Stimulated activated CD8-positive, alpha-beta memory T cell treated with anti-CD3 and anti-CD28 coated beads, Interleukin-15, amount 100 ng/mL, for 24 hours (primary cell): ENCODE measurements around the gene S100A7A.
"Not testable (repeated sequence)": the region's sequence is repeated elsewhere in the genome, so short reads cannot be mapped to it uniquely, and the experiment has no call there.

Source experiments
- DNase-seq: peaks from one replicate; pipeline ENCODE4 v3.0.0-alpha.2; 2020; ENCODE audit warnings: low read depth

The S100A7A gene

DNA sequence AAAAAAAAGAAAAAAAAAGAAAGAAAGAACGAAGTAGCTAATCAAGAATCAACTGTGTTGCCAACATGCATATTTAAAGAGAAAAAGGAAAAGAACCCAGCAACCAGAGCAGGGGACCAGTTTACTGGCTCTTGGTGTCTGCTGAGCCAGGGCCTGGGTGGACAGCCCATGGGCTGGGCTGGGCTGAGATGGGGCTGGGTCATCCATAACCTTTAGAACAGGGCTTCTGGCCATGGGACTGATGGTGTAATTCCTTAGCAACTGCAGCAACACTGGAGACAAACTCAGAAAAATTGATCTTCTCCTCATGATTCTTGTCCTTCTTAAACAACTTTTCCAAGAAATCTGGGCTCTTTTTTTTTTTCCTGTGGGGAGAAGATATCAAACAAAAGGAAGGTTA lies 10.5 kb downstream of the S100A7A start:
- no peak for DNase-seq

DNA sequence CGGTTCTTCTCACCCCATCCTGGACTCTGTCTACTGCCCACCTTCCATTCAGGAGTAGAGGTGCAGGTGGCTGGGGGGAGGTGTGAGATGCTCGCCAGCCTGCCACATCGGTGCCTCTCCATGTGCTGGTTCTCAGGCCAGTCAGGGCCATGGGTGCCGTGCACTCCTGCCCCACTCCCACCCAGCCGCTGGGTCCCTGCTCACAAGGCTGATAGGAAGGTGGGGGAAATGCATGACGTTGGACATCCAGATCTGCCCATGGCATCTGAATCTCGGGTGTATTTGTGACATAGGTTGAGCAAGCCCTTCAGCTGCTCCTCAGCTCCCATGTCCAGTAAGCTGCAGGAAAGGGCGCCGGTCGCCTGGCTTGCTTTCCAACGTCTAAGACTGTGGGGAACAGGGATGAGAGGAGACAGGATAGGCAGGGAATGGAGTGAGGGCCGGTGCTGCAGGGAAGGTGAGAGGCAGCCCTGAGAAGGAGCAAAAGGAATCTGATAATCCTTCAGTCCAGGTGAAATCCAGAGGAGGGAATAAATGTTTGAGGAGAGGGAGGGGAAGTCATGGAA lies 11.8 kb downstream of the S100A7A start:
- no peak for DNase-seq

DNA sequence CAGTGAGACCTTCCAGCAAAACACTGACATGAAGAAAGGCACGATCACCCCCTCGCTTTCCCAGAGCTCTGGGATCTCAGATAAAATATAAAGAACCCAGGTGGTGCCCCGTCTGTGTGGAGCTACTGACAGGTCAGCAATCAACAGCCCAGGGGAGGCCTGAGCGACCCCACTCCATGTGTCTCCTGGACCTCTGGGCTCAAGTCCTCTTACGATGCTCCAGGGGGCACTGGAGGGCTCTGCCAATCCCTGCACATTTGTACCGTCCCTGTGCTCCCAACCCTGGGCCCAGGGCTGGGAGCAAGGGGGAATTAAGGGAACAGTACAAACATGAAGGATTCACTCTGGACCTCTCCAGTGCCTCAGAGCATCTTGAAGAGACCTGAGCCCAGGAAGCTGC lies 12.5 kb downstream of the S100A7A start:
- DNase-seq, result no peak

DNA sequence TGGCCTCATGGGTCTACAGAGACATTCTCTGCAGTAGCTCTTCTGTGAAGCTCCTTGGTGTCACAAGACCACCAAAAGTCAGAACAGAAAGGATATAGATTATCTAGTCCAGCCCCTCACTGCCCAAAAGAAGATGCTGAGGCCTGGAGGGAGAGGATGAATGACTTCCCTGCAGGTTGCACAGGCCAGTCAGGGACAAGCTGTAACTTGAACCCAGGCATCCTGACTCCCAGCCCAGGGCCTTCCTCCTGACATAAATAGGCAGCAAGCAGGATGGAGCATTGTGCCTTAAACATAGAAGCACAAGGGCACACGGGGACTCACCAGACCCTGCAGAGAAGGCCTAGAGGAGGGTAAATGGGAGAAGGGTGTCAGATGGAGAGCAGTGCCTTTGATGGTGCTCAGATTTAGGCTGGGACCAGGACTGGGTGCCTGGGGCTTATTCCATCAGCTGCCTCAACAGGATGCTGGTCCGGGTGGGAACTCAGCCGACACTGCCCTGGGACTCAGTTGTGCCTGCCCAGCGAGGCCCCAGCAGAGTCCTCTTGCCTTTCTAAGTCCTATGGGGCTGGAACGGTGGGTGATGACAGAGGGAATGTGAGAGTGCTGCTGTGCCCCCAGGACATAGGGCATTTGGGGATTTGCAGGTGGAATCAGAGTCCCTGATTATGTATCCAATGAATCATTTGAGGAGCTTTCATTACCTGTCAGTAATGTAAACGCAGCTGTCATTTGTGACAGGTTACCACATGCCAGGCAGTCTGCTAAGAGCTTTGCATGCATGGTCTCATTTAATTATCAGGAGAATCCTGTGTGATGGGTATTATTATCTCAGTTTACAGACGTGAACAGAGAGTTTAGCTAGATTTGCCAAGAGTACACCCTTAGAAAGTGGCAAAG lies 13.2 kb downstream of the S100A7A start:
- DNase-seq, result no peak

DNA sequence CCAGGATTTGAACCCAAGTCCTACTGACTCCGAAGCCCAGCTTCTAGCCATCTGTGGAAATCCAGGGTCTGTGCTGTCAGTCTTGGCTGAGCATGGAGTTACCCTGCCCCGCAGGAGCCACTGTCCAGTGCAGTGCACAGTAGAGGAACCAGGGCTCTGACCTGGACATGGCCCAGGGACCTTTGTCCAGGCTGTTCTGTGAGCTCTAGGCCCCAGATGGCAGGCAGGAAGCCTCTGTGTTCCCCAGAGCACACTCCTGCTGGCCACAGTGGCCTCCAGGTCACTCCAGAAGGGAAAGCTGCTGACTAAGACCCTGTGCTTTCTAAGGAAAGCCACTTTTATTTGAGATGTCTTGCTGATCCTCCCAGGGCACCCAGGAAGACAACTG lies 13.8 kb downstream of the S100A7A start:
- DNase-seq, result no peak

DNA sequence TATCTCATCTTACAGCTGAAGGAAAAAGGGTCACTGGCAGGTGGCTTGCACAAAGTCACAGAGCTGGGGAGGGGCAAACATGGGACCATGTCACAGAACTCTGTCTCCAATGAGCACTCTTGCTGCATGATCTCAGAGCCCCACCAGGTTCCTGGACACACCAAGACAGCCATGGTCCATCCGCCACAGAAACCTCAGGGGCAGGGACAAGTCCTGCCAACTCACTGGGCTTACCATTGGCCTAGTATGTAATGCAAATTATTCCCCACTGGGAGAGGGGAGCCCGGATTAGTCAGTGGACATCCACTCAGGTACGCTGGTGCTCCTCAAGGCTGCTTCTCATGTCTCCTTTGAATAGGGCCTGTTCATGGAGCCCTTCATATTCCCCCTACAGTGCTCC lies 14.2 kb downstream of the S100A7A start:
- no peak for DNase-seq

DNA sequence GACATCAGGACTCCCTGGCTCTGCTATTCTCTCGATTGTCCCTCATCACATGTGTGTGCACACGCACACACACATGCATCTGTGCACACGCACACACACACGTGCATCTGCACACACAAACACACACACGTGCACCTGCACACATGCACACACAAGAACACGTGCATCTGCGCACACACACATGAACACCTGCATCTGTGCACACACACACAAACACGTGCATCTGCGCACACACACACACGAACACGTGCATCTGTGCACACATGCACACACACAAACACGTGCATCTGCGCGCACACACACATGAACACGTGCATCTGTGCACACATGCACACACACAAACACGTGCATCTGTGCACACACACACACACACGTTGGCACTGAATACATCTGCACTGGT lies 14.7 kb downstream of the S100A7A start:
- no peak for DNase-seq

DNA sequence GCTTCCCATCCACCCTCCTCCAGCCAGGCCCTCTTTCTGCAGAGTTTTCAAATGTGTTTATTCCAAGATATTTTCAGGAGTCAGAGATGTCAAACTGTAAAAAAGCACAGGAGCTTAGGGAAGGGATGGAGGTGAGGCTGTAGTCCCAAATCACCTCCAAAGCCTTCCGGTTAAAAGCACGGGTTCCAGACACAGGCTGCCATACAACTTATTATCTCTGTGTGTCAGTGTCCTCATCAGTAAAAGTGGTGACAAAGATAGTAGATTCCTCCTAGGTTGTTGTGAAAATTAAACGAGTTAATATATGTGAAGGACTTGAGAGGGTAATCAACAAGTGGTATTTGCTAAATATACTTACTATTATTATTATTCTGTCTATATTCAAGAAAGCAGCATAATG lies 15.1 kb downstream of the S100A7A start:
- no peak for DNase-seq

DNA sequence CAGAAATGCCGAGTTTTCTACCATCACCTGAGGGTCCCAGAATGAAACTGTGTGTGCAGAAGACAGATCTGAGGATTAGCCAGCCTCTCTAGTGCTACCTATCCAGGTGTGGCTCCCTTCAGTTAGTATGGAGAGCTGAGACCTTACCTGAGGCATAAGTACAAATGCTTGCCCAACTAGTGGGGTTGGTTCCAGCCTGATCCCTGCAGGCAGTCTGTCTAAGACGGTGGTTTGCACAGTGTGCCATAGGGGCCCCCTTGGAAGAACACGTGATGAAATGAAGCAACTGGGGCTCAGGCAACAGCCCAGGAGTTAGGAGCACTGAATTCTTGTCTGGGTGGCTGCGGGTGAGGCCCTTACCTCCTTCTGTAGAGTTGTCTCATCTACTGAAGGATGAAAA lies 15.6 kb downstream of the S100A7A start:
- no peak for DNase-seq

DNA sequence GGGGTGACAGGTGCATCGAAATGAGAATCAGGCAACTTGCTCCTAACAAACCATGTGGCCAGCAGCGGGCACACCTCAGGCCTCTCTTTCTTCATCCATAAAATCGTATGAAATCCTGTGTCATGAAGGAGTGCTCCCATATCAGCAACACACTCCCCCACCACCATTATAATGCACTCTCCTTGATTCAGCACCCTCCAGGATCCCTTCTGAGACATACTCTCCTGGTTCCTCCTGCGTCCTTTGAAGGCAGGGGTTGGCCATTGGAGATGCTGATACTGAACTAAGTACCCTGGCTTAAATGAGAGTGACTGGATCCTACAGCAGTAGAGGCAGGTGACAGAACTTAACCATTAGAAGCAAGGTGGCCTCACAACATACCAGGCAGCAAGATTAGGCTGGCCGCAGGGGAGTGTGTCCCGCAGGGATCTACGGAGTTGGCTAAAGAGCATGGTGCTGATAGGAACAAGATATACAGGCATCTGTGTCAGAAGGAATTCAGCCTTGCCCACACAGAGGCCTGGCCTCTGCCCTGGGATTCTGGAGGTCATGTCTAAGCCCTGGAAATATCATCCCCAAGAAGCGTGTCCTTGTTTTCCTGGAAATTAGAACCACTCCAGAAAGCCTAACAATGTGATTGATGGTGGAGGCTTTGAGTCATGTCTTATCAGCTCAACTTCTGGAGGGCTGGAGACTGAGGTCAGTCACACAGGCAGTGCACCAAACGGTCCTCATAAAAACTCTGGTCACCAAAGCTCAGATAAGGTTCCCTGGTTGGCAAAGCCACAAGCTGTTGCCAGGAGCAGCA lies 16.8 kb downstream of the S100A7A start:
- DNase-seq, result no peak

DNA sequence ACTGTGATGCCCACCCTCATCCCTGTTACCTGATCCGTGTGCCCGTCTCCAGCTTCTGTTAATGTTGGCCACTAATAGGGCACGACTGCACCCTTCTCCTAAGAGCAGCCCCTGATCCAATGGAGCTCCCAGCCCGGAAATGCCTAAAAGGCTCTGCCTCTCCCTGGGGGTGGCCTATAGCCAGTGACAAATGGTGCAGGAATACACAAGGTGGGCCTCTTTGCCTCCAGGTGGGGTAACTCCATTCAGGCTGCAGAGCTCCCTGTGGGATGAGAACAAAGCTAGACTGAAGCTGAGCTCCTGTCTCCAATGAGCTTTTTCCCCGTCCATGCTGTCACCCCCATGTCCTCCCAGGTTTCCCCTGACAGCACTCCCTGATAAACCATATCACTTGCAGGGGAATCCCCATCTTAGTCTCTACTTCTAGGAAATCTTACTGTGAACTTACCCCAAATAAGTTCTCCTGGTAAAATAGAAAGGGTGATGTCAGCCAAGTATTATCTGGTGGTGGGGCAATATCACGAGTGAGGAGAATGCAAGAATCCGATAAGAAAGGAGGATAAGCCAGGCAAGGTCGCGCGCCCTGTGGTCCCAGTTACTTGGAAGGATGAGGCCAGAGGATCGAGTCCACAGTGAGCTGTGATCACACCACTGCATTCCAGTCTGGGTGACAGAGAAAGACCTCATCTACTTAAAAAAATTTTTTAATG lies 18.6 kb downstream of the S100A7A start:
- no peak for DNase-seq

DNA sequence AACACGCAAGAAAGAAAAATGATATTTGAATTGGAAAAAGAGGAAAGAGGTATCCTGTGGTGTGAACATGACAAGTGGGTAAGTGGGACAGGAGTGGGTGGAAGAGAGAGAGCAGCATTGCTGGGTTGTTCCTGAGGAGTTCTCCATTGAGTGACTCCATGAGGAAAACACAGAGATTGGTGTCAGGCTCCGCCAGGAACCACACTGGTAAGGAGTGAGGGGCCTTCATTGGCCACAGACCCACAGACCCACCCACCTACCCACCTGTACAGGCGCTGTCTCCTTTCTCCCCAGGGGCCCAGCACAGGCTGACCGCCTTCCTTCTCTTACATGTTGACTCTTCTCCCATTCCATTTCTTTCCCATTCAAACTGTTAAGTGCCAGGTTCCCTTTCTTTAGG lies 20.9 kb downstream of the S100A7A start:
- DNase-seq, result no peak

DNA sequence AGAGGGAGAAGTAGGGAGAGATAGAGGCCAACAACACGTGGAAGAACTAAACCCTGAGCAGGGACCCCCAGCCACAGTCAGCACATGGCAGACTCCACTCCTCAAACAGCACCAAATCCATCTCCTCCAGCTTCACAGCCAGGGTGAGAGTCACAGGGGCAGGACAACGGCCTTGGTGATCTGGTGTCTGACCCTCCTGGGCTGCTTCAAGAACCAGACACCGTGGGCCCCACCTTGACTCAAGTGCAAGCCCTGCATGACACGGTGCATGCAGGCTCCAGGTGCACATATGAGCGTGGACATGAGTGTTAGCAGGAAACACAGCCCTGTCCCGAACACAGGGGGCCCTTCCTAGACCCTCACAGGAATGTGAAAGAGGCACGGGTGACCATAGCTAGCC lies 22.3 kb downstream of the S100A7A start:
- no peak for DNase-seq

DNA sequence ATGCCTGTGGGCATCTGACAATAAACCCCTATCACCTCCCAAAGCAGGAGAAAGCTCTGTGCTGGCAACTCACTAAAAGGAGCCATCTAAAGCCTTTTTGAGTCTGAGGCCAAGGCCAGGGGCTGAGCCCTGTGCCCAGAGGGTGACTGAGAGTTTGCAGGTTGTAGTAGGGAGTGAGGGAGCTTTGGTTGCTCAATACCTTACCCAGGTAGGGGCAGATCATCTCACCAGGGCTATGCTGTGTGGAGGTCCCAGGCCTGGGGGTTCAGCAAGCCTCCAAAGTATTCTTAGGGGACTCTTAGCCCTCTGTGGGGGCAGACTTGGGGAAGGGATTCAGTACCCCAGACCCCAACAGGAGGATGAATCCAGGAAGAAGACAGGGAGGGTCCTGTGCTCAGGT lies 23.0 kb downstream of the S100A7A start:
- no peak for DNase-seq

DNA sequence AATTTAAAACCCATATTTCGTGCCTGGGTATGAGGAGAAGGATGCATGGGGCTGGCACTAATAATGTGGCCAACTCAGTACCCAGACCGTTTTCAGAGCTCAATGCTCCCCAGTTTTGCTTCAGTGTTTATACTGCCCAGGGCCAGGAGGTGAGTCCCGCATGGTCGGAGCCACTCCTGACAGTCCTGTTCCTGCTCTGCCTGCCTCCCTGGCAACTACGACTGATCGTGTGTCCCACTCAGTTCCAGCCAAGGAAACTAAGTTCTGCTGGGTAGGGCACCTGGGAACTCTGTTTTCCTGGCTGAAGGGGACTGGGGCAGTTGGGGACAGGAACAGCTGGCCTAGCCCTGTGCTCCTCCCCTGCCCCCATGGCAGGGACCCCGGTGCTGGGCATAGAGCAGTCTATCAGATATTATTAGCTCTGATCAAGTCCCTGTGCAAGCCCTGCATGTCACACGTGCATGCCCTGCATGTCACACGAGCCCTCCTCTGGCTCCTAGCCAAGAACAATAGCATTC lies 25.0 kb downstream of the S100A7A start:
- DNase-seq, result no peak

DNA sequence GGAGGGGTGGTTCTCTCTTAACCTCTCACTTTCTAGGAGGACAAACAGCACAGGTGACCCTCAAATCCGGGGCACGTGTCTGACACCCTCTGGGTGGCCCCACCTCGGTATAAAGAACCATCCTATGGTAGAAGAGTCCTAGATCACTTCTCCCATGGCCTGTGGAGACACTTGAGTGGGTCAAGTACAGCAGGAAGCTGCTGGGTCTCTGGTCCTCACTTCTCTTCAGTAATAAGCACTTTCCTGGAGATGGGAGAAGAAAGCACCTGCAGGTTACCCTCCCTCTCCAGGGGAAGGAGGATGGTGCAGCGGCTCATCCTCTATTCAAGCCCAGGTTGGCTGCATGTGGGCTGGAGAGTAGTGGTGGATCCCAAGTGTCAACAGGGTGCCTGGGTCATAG lies 27.2 kb downstream of the S100A7A start:
- no peak for DNase-seq

DNA sequence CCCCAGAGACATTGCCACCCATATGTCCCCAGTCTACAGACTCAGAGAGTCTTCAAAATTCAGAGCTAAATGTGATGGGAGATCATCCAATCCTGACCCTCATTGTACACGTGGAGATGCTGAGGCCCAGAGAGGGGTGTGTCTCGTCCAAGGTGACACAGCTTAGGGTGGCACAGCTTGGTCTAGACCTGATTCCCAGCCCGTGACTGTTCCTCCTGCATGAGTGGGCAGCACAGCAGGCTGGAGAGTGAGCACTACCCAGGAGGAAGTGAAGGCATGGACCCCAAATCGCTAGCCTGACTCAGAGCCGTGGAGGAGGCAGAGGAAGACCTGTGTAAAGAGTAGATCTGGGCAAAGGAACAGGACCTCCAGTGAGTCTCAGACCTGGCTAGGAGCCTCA lies 27.8 kb downstream of the S100A7A start:
- DNase-seq, result no peak

DNA sequence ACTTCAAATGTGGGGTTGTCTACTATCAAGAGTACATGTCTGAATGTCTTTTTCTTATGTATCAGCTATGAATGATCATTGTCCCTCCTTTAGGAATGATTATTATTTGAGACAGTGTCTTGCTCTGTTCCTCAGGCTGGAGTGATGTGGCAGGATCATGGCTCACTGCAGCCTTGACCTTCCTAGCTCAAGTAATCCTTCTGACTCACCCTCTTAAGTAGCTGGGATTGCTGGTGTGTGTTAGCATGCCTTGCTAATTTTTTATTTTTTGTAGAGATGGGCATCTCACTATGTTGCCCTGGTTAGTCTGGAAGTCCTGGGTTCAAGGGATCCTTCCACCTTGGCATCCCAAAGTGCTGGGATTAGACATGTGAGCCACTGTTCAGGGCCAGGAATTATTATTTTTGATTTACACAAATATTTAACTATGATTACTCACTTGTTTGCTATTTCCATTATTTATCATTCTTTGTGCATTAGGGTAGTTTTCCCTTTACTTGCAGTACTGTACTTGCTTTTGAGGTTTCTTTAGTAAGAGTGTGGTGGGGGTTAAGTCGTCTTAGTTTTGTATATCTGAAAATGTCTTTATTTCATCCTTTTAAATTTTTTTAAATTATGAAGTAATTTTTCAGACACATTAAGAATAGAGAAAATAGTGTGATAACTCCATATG lies 31.3 kb downstream of the S100A7A start:
- no peak for DNase-seq

DNA sequence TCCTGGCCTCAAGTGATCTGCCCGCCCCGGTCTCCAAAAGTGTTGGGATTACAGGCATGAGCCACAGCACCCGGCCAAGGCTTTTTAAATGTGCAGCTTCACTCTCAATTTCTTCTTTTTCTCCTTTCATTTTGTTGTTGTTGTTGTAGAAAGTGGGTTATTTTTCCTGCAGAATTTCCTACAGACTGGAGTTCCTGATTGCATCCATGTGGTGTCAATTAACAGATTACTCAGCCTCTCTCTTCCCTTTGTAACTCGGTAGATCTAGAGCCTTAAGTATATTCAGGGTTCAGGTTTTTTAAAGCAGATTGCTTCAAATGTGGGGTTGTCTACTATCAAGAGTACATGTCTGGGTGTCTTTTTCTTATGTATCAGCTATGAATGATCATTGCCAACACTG lies 32.5 kb downstream of the S100A7A start:
- DNase-seq, result not testable (repeated sequence)

DNA sequence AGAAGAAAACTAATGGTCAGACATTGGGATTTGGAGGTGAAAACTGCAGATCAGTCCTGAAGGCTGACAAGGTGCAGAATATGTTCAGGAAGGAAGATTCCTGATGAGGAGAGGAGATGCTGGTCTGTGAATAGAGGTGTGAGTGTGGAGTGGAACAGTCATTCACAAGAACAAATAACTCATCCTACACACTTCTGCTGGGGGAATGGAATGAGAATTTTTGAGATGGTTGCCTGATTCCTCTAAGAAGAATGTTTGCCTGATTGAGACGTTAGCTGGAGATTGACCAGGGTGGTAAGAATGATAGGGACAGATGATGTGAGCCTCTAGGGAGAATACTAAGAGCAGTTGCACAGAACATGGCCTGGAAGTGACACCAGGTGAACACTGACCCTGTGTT lies 40.1 kb downstream of the S100A7A start:
- no peak for DNase-seq

DNA sequence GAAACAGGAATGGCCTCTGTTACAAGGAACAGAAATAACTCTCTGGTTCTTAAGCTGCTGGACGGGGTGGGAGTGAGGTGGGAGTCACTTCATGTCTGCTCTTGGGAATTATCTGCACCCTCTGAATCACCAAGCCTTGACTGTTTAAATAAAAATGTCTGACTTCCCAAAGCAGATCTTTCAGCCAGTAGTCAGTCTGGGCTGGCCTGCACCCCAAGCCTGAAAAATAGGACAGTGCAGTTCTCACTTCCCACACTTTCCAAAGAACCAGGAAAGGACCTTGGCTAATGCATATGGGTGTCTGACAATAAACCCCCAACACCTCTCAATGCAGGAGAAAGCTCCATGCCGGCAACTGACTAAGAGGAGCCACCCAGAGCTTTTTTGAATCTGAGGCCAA lies 43.3 kb downstream of the S100A7A start:
- no peak for DNase-seq

DNA sequence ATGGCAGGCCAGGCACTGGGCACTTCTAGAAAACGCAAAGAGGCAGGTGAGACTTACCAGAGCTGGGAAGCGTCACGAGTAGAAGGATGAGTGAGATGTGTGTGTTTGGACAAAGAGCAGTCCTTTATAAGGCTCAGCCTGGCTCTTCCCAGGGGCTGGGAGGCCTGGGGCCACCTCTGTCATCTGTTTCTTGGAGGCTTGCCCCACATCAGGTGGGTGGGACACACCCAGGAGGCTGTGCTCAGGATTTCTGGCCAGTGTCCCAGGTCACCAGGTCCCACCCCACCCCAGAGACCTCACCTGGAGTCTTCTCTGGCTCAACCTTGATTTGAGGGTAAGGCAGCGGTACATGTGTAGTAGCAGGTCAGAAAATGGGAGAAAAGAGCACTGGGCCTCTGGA lies 44.2 kb downstream of the S100A7A start, which contains the start of gene S100A7:
Gene S100A7, minus strand, starts transcription at position 101 of the 400 bp plus-strand sequence. CDS start 1,638 bp downstream, outside the sequence.
- DNase-seq, result no peak
